Left hindlimb (tissue), 1 donor: Measurements from ENCODE around the gene CCL14.
"Not testable (repeated sequence)": the region's sequence is repeated elsewhere in the genome, so short reads cannot be mapped to it uniquely, and the experiment has no call there.

Source experiments
- DNase-seq: peaks from one replicate; pipeline ENCODE4 v3.0.0-alpha.2; 2018

Gene CCL14

GRCh38 chr17:35938492-35938891 lies 48.0 kb downstream of the CCL14 start:
- not testable (repeated sequence) for DNase-seq

DNA sequence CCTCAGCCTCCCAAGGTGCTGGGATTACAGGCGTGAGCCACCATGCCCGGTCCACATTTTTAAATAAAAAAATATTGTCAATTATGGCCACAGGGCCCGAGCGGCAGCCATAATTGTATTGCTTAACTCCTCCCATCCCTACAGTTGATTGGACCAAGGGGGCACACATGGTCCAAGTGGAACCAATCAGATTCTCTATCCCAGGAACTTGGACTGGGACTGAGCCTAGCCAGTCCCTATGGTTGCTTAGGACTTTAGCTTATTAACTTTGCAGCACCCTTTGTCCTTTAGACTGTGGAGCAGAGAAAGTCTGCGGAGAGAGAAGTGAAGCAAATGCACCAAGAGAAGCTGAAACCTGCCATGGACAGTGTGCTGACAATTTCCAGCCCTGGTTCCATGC lies 50.5 kb downstream of the CCL14 start:
- DNase-seq = no peak

GRCh38 chr17:35934760-35935159 lies 51.8 kb downstream of the CCL14 start:
- DNase-seq = no peak
